ENCODE results near the gene CYP4F8.
"Not testable (repeated sequence)": the region's sequence is repeated elsewhere in the genome, so short reads cannot be mapped to it uniquely, and the experiment has no call there.

Gene CYP4F8, protein sequence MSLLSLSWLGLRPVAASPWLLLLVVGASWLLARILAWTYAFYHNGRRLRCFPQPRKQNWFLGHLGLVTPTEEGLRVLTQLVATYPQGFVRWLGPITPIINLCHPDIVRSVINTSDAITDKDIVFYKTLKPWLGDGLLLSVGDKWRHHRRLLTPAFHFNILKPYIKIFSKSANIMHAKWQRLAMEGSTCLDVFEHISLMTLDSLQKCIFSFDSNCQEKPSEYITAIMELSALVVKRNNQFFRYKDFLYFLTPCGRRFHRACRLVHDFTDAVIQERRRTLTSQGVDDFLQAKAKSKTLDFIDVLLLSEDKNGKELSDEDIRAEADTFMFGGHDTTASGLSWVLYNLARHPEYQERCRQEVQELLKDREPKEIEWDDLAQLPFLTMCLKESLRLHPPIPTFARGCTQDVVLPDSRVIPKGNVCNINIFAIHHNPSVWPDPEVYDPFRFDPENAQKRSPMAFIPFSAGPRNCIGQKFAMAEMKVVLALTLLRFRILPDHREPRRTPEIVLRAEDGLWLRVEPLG

DNA sequence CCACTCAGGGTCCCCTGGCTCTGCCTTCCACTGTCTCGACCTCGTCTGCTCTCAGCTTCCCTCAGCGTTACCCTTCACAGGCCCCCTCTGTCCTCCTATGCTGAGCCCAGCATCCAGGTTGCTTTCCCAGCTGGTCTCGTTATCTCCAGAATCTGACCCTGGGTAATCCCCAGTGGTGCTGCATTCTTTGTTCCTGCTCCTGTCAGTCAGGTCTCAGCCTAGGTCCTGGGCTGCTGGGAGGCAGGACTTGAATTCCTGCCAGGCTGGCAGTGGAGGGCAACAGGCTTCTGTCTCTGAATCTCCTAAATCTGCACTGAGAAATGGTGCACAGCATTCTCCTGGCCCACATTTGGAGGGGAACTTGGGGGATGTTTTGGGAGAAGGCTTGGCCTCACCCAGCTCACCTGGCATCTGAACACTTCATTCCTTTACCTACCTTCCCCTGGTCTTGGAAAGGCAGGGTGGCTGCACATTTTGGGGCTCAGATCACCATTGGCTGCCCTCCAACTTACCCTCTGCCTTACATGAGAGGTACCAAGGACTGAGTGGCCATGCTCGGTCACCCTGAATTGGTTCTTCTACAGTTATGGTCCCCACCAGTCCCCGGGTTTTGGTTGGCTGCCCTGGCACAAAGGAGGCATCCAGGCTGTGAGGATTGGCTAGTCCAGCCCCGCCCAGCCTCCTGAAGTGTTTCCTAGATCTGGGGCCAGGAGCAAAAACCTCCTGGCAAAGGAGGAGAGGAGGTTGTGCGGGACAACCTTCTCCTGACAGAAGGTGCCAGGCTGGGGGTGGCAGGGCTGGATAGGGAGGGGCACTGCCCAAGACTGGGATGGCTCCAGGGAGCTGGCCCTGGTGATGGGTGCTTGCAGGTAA is at the start of gene CYP4F8:
Gene CYP4F8, plus strand, starts transcription at position 712 of the 873 bp plus-strand sequence. CDS start 399 bp downstream, outside the sequence.
- no peak for DNase-seq

DNA sequence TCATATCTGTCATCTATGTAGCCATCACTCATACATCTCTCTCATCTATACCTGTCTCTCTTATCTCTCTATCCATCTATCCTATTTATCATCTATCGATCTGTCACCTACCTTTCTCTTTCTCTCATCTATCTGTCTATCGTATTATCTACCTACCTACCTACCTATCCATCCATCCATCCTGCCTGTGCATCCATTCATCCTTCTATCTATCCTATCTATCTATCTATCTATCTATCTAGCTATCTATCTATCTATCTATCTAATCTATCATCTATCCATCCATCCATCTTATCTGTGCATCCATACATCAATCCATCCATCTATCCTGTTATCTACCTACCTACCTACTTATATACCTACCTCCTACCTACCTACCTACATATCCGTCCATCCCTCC is 44.6 kb upstream of the CYP4F8 start:
- DNase-seq, result no peak

DNA sequence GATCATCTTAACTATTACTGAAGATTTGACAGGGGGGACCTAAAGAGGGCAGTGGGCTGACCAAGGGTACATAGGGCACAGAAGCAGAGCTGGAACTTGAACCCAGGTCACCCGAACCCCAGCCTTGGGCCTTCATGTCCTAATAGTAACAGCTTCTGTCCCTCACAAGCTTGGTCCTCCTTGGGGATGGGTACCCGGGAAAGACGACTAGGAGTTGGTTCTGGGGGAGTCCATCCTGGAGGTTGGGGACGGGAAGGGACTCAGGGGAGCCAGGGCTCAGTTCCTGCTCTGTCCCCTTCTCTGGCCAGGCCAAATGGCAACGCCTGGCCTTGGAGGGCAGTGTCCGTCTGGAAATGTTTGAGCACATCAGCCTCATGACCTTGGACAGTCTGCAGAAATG is 39.6 kb upstream of the CYP4F8 start:
- DNase-seq, result no peak

DNA sequence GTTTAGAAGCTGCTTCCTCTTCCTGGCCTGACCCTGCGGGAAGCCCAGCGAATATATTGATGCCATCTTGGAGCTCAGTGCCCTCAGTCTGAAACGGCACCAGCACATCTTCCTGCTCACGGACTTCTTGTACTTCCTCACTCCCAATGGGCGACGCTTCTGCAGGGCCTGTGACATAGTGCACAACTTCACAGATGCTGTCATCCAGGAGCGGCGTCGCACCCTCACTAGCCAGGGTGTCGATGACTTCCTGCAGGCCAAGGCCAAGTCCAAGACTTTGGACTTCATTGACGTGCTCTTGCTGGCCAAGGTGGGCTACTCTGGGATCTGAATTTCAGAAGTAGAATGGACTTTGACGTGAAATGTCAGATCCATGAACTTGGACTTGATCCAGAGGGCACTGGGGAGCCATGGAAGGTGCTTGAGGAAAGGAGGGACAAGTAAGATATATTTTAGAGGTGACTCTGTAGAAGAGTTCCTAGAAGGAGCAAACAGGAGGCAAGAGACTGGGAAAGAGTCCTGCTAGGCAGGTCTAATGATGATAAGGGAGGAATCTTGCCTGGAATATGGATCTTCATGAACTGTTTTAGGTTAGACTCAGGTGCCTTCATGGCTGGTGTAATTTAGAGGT is 38.4 kb upstream of the CYP4F8 start:
- DNase-seq, result no peak

DNA sequence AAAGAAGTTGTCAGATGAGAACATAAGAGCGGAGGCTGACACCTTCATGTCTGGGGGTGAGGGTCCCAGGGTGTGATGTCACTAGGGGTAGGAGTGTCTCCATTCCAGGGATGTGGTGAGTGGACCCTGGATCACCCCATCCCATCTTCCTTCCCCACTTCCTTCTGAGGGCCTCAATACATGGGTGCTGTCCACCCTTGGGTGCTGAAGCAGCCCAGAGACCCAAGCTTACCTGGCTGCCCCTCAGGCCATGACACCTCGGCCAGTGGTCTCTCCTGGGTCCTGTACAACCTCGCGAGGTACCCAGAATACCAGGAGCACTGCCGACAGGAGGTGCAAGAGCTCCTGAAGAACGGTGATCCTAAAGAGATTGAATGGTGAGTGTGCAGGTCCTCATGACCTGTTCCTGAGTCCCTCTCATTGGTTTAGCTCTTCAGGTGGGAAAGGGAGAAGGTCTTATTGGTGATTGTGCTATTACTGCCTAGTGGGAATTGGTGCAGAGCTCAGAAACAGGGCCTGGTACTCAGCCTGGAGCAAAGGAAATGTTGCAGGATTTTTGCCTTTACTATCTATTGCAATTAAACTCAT is 37.7 kb upstream of the CYP4F8 start:
- no peak for DNase-seq

DNA sequence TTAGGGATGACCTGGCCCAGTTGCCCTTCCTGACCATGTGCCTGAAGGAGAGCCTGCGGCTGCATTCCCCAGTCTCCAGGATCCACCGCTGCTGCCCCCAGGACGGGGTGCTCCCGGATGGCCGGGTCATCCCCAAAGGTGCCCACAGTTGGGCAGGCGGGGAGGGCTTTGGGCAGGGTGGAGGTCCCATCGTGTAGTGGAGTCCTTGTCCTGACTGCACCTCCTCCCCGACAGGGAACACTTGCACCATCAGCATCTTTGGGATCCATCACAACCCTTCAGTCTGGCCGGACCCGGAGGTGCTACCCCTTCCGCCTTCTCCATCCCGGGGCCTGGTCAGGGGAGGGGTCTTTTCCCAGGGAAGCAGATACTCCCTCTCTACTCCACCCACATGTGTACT is 31.7 kb upstream of the CYP4F8 start:
- no peak for DNase-seq

DNA sequence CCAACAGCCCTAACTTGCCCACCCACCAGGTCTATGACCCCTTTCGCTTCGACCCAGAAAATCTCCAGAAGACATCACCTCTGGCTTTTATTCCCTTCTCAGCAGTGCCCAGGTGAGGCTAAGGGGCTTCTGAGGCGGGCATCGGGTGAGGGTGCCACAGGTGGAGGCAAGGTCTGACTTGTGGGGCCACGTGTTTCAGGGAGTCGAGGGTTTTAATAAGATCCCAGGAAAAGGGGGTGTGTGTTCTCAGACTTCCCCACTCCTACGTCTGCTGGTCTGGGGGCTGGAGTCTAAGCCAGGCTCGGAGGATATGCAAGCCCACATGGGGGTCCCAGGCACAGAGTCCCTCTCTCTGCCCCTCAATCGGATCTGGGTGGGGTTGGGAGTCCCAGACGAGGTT is 30.9 kb upstream of the CYP4F8 start:
- no peak for DNase-seq

DNA sequence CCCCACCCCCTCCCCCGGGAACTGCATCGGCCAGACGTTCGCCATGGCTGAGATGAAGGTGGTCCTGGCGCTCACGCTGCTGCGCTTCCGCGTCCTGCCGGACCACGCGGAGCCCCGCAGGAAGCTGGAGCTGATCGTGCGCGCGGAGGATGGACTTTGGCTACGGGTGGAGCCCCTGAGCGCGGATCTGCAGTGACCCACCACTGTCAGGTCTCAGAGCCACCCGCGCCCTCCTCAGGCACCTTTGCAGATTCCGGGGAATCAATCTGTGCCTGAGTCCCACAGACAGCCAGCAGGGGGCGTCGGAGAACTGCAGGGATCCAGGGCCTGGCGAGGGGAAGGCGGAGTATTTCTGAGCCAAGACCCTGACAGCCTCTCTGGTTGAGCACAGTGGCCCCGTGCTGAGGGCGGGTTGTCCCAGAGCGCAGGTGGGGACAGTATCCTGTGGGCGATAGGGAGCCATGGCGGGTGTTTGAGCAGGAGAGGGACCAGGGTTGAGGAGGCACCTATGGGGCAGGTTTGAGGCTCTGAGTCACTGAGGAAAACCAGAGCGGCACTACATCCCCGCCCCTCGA is 30.4 kb upstream of the CYP4F8 start:
- DNase-seq, result peak; percentile 67

DNA sequence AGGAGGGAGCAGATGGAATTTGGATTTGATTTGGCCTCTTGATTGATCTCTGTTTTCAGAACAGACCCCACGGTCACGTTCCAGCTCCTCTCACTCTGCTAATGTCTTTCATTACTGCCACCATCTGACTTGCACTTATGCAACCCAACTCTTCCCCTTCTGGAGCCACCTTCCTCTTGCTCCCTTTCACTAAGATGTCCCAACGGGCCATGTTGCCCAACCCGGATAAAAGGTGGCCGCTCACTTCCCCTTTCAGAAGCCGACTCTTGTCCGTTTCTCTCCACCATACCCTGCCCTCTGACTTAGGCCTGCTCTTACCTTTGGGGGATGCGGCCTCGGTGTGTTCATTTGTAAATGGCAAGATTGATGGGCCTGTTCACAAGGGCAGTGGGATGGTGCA is 27.4 kb upstream of the CYP4F8 start:
- no peak for DNase-seq

DNA sequence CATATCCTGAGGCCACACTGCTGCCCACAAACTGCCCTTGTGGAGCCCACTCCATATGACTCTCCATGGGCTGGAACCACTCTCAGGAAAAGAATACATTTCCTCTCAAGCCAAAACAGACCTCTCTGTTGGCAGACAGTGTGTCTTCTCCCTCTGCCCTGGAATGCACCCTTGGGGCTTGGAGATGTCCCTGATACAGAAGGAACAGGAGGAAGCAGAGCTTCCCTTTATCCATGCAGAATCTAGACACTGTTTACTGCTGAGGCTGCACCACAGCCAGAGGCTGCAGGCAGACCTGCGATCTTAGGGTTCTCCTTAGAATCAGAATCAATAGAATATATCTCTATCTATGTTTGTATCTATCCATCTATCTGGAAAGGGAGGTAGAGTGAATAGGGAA is 26.8 kb upstream of the CYP4F8 start:
- DNase-seq, result no peak

DNA sequence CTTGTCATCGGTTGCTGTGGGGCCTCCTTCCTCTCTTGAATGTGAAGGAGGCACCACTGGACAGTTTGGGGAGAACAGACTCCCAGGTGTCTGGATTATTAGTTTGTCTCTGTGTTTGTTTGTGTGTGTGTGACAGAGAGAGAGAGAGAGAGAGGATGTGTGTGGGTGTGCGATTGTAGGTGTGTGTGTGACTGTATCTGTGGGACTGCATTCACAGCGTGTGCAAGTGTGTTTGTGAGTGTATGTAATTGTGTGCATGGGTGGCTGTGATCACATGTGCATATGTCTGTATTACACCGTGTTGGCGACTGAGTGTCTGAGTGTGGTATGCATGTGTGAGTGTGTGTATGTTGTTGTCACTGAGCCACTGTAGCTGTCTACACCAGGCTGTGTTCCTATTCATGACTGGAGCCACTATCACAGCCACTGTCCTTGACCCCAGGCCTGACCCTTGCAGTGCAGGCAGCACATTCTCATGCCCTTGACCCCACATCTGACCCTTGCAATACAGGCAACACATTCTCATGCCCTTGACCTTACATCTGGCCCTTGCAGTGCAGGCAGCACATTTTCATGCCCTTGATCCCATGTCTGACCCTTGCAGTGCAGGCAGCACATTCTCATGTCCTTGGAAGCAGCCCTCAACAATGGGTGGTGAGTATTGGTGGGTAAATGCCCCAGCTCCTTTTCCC is 25.1 kb upstream of the CYP4F8 start:
- DNase-seq, result no peak

DNA sequence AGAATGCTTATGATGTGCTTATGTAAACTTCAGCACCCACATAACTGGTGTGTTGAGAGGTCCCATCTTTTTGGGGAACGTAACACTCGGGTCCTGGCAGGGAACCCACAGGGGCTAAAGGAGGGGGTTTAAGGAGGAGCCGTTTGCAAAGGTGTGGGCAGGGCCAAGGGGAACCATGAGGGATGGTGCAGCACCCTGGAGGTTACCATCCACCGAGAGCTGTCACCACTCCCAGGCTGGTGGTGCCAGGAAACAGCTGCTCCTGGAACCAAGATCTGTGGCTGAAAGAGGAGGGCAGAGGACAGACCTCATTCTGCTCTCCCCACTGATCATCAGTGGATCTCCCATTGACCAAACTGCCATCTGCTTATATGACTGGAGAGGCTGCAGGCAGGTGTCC is 23.2 kb upstream of the CYP4F8 start:
- no peak for DNase-seq

DNA sequence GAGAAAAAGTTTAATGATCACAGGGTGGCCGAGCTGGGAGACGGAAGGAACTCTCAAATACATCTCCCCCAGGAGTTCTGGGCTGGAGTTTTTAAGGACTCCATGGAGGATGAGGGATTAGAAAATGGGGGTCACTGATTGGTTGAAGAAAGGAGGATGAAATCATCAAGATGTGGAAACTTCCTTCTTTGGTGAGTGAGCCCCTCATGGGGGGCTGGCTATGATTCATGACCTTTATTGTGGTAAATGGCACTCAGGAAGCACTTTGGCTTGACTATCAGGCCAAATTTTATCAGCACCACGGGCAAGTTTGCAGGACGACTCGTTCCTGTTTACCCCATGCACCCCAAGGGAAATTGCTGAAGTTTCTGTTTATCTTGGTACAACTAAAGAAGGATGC is 22.5 kb upstream of the CYP4F8 start:
- DNase-seq, result not testable (repeated sequence)

DNA sequence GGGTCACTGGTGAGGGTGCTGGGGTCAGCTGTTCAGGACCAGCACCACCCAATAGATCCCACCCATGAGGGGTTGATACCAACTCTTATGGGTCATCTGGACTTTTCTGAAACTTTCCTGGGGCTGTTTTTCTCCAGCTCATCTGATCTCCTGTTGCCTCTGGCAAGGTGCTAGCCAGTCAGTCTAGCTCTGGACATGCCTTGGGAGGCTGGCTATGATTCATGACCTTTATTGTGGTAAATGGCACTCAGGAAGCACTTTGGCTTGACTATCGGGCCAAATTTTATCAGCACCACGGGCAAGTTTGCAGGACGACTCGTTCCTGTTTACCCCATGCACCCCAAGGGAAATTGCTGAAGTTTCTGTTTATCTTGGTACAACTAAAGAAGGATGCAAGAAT is 21.3 kb upstream of the CYP4F8 start:
- DNase-seq, result not testable (repeated sequence)

DNA sequence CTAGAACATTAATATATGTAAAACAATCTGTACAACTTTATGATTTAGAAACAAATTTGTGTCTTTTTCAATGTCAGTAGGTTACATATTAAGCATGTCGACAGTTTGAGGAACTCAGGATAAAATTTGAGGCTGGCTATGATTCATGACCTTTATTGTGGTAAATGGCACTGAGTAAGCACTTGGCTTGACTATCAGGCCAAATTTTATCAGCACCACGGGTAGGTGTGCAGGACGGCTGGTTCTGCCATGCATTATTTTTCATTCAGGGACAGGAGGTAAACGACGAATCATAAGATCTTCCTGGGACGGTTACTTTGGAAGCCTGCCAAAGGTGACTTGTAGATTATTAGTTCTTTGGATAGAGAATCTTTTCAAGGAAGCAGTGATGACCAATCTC is 19.9 kb upstream of the CYP4F8 start:
- DNase-seq, result no peak

DNA sequence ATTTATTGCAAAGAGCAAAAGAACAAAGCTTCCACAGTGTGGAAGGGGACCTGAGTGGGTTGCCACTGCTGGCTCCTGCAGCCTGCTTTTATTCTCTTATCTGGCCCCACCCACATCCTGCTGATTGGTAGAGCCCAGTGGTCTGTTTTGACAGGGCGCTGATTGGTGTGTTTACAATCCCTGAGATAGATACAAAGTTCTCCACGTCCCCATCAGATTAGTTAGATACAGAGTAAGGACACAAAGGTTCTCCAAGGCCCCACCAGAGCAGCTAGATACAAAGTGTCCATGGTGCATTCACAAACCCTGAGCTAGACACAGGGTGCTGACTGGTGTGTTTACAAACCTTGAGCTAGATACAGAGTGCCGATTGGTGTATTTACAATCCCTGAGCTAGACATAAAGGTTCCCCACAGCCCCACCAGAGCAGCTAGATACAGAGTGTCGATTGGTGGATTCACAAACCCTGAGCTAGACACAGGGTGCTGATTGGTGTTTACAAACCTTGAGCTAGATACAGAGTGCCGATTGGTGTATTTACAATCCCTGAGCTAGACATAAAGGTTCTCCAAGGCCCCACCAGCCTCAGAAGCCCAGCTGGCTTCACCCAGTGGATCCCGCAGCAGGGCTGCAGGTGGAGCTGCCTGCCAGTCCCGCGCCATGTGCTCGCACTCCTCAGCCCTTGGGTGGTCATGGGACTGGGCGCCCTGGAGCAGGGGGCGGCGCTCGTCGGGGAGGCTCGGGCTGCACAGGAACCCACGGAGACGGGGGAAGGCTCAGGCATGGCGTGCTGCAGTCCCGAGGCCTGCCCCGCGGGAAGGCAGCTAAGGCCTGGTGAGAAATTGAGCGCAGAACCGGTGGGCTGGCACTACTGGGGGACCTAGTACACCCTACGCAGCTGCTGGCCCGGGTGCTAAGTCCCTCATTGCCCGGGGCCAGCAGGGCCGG is 6.8 kb upstream of the CYP4F8 start:
- DNase-seq, result not testable (repeated sequence)

DNA sequence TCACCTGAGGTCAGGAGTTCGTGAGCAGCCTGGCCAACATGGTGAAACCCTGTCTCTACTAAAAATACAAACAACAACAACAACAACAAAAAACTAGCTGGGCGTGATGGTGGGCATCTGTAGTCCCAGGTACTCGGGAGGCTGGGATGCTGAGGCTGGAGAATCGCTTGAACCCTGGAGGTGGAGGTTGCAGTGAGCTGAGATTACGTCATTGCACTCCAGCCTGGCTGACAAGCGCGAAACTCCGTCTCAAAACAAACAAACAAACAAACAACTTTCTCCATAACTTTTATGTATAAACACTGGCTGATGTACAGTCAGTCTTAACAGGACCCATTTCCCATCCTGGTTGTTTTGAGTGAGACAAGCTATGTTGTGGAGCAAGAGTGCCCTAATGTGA is 5.8 kb upstream of the CYP4F8 start:
- DNase-seq, result no peak

DNA sequence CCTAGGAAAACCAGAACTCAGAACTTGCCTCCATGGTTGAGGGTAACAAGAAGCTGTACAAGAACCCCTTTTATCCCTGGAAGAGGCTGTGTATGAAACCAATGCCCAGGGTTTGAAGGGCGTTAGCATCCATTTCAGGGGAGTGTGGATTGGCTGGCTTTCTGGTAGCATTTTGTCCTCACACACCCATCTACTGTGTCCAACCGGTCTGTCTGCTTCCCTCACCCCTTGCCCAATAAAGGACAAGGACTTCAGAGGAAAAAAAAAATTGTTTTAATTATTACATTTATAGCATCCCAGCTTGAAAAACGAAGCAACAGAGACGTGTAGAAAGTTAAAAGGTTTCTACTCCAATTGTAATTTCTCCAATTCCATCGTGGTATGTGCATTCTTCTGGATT is 2.7 kb upstream of the CYP4F8 start:
- DNase-seq, result no peak

DNA sequence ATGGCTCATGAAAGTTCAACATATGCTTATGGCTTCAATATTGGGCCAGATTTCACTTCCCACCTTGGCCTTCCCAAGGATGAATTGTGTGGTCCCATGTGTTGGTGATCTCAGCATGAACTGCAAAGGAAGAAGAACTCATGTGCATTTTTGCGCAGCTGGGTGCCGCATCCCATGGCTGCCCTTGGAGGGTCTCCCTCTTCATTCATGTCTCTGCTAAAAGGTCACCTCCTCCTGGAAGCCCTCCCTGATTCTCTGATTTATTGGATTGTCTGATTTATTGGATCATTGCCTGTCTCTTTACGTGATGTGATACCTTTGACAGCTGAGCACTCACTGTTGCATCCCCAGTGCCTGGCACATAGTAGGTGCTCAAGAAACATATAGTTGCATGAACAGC is 1.7 kb upstream of the CYP4F8 start:
- no peak for DNase-seq

DNA sequence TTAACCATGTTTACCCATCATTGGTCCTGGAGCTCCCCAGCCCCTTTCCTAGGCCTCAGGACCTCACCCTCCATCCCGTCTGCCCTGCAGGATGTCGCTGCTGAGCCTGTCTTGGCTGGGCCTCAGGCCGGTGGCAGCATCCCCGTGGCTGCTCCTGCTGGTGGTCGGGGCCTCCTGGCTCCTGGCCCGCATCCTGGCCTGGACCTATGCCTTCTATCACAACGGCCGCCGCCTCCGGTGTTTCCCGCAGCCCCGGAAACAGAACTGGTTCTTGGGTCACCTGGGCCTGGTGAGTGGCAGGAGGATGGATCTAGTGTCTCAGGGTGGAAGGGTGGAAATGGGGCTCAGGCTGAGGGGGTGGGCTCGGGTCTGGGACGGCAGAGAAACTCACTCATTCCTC is 508 bp downstream of the CYP4F8 start:
- DNase-seq, result no peak

DNA sequence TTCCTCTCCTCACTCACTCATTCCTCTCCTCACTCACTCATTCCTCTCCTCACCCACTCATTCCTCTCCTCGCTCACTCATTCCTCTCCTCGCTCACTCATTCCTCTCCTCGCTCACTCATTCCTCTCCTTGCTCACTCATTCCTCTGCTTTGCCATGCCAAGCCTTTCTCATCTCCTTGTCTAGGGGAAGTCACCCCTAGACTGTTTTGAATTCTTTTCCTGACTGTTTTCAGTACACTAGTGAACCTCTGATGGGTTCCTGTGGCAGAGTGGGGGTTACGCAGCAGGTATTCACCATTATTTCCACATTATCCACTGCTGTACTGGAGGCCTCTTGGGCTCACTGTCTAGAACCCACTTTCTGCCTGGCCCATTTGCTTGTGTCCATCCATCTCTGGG is 1.2 kb downstream of the CYP4F8 start:
- no peak for DNase-seq
